GM10266 (cell line): ENCODE results near the gene FTH1.

Source experiments
- DNase-seq: peaks from one replicate; pipeline ENCODE4 v3.0.0; 2012; ENCODE audit errors: extremely low spot score
- CTCF ChIP-seq: IDR thresholded peaks from 2 replicates; pipeline ENCODE4 v1.5.1; 2012; ENCODE audit warnings: mild to moderate bottlenecking, low read depth; ENCODE audit not compliant: control insufficient read depth, insufficient read depth; ENCODE audit errors: missing control alignments

Gene FTH1

GRCh38 chr11:61976813-61977475 lies 9.5 kb upstream of the FTH1 start:
- TF ChIP-seq CTCF = no peak
- no peak for DNase-seq

GRCh38 chr11:61976420-61976800 lies 9.0 kb upstream of the FTH1 start:
- no peak for DNase-seq
- no peak for TF ChIP-seq CTCF

GRCh38 chr11:61975638-61976419 lies 8.4 kb upstream of the FTH1 start:
- no peak for TF ChIP-seq CTCF

GRCh38 chr11:61974766-61975631 lies 7.6 kb upstream of the FTH1 start:
- TF ChIP-seq CTCF = no peak
- no peak for DNase-seq

More at GRCh38 chr11:61975638-61976419, 8.4 kb upstream of the FTH1 start:
- DNase-seq = no peak

- no peak for TF ChIP-seq CTCF
- no peak for DNase-seq
Observed at GRCh38 chr11:61973476-61974162, 6.2 kb upstream of the FTH1 start.

GRCh38 chr11:61972672-61973475 lies 5.4 kb upstream of the FTH1 start:
- TF ChIP-seq CTCF = no peak
- DNase-seq = no peak
